HG02852 (cell line): Measurements from ENCODE around the gene KCTD3.

Experiments
- ATAC-seq: cut with Tn5 transposase; IDR thresholded peaks from one replicate; pipeline ENCODE4 v1.9.1; 2021; ENCODE audit warnings: mild to moderate bottlenecking, moderate library complexity; ENCODE audit not compliant: unreplicated experiment

Gene KCTD3

GRCh38 chr1:215605011-215605621 is 38.0 kb downstream of the KCTD3 start:
- ATAC-seq, result no peak

DNA sequence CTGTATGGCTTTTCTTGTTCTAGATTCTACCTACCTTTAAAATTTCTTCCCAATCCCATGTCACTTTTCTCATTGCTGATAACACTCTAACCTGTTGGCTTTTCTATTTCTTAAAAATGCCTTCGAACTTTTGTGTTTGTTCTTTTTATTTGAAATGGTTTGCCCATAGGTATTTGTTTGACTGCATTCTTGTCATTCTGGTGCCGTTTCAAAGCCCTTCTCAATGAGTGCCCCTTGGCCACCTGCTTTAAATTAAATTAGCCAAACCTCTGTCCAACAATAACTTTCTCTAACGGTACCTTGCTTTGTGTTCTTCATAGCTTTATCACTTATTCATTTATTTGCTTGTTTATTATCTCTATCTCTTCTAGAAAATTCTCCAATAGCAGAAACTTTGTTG is 38.9 kb downstream of the KCTD3 start:
- no peak for ATAC-seq

DNA sequence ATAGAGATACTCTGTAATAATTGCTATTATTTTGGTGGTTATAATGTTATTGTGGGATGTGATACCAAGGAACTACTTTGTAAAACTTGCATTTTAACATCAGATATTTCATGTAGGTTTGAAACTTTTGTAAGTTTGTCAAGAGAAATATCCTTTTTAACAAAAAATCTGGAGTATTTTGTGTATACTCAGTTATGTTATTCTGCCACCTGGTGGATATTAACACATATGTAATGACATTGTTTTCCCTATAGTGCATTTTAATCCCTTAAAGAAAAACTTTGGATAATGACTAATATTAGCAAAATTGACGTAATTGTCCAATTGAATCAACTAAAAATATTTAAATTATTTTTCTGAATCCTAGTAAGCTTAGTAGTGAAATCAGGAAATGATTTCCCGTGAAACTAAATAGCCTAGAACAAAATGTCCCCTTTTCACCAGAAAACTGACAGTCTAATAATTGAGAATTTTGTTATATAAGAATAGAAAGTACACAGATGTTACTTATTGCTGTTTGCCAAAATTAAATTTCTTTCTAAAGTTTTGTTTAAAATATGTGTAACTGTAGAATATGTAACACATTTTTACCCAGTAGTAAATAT is 39.6 kb downstream of the KCTD3 start:
- peak; percentile 55 for ATAC-seq

DNA sequence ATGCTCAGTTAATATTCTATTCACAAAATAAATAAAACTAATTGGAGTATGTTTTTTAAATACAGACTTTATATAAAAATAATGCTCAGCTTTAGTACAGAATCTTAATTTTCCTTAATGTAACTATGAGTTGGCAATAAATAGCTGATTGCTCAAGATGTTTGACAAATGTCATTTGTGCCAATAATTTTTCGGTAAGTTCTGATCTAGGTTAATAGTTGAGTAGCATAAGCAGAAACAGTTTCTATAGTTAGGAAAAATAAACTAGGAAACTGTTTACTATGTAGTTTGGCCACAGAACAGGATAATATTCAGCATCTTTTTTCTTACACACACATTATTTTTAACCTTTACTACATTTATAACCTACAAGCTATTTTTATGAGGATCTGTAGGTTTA is 40.3 kb downstream of the KCTD3 start:
- no peak for ATAC-seq

DNA sequence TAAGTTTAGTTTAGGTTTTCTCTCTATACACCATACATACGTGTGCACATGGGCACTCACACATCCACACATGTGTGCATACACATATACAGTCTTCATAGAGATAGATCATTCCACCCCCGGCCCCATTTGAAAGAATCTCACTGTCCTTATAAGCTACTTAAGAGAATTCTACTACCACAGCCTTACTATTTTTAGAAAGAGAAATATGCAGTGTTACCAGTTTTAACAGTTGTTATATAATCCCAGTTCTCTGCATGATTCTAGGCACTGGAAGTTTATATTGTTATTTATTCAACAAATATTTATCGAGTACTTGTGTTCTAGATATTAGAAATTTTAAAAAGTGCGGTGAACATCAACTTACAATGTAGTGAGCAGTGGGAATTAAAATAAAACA is 41.5 kb downstream of the KCTD3 start:
- no peak for ATAC-seq

DNA sequence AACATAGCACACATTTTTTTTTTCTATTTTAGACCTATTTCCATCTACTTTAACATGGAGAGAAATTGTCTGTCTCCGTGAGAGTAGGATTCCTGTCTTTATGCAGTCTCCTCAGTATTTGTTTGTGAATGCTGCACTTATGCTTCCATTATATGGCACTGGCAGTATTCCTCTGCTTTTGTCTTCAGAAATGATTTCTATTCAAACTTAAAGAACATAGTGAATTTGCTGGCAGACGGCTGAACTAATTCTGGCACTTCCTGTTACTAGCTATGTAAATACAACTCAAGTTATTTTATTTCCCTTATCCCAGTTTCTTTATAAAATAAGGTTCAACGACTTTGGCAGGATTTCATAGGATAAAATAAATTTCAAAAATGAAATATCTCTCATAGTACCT is 45.3 kb downstream of the KCTD3 start:
- ATAC-seq, result no peak

DNA sequence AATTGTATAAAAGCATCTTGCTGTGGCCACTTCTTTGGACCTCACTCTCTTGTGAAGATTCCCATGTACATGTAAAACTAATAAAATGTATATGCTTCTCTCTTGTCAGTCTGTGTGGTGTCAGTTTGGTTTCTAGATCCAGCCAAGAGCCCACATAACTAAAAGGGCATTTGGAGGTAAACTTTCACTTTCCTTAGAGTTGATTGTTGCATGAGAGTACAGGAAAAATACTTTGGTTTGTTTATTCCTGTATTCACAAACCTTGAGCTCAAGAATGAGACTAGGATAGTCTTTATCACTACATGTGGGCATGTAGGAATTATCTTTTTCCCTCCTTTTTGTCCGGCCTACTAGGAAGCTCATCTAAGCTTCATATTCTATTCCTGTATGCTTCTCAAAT is 50.9 kb downstream of the KCTD3 start:
- ATAC-seq, result peak; percentile 64

- ATAC-seq, result no peak
Observed at GRCh38 chr1:215623162-215623561, 56.1 kb downstream of the KCTD3 start.

DNA sequence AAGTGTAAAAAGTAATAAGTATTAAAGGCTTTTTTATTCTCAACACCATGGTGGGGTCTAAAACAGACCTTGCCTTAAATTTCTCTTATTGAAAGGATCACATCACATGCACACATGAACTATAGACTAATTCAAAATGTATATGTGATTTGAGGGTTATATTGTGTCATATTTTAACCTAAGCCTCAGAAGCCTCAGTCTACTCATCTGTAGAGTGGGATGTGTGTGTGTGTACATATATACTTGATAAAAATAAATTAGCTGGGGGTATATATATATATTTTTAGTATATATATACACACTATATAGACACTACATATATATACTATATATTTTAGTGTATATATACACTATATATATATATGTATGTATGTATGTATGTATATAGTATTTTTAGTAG is 58.8 kb downstream of the KCTD3 start:
- no peak for ATAC-seq

DNA sequence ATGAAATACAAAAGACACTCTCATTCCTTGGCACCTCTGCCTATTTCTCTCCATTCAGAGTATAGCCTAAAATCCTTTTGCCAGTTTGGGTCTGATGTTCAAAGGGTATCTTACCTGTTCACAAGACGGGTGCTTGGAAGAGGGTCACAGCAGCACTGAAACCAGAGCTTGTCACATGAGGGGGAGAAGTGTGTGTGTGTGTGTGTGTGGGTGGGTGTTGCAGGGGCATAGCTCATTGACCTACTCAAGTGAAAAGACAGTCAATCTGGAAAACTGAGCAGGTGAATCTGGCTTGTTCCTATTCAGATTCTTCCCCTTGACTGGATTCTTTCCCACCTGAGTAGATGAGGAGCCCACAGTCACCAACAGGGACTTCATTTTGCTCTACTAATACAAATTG is 63.9 kb downstream of the KCTD3 start:
- no peak for ATAC-seq

DNA sequence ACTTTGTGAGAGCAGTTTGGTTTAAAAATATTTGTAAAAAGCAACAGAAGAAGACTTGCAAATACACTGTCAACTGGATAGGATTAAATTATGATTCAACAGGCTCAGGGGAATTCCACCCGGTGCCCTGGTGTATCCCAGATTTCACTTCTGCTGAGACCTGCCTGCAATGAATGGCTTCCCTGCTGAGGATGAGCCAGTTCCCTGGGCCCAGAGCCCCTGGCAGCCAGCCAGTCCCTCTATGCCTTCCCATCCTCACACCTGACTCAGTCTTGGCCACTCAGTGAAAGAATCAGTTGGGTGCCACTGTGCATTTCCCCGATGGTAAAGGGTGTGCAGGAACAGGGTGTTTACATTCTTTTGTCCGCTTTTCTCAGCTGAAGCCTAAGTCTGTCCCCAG is 64.4 kb downstream of the KCTD3 start:
- ATAC-seq, result no peak

DNA sequence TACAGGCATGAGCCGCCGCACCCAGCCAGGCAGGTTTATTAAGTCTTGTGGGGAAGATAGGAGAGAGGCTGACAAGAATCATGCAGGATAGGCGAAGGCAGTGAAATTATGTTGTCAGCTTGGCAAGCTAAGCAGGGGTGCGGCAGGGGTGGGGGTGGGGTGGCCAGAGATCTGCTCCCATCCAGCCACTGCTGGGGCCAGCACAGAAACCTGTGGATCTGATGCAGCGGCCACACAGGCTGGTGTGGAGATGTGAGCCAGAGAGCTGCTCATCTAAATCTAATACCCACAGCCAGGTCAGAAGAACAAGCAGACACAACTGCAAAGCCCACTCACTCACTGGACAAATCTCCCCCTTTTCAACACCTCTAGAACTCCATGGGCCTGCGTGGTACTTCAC is 68.7 kb downstream of the KCTD3 start:
- no peak for ATAC-seq

- ATAC-seq, result no peak
Observed at GRCh38 chr1:215636258-215636965, 69.3 kb downstream of the KCTD3 start.

- ATAC-seq, result no peak
Observed at GRCh38 chr1:215637041-215637573, 70.0 kb downstream of the KCTD3 start.

DNA sequence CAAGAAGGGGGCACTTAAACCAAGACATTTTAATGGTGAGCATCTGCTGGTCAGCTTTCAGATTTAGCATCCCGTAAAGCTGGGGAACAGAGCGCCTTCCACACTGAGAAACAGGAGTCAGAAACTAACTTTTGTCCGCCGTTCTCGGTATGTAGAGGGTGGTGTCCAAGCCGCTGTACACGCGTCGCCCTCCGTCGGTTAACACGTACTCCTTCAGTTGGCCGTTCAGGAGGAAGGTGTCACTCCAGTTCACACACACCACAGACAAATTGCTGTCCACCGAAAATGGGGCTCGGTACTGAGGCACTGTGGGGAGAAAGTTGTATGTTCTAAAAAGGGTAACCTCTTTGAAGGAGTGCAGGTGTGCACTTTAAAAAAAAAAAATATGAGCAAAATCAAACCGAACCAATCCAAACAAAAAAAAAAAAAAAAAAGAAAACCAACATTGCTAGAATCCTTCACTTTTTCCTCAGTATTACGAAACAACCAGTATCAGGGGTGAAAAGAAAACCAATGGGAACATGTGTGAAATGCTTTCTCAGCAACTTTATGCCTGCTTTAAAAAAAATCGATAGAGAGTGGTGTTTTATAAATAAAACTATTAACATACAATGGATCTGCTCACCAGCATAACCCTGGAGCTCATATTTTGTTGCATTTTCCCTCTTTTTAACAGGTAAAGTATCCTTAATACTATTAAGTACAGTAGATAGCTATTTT is 73.5 kb downstream of the KCTD3 start:
- no peak for ATAC-seq

DNA sequence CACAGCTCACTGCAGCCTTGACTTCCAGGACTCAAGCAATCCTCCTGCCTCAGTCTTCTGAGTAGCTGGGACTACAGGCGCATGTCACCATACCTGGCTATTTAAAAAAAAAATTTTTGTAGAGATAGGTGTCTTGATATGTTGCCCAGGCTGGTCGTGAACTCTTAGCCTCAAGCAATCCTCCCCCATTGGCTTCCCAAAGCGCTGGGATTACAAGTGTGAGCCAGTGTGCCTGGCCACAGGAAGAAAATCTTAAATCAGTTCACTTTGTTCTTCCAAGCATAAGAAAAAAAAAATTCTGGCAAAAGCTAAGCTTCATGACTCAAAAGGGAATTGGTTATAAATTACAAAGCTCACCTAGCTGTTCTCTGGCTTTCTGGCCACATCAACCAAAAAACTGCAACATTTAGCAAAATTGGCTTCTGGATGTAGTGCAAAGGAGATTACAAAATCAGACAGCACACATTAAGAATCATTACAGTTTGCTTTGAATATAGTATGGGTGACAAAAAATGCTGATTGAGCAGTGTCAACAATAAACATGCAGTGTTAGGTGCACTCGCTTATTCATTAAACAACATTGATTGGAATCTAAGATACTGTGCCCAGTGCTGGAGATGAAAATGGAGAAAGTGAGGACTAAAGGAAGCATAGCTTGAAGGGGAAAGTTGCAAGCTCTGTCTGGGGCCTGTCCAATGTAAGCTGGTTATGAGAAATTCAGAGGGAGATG is 76.7 kb downstream of the KCTD3 start:
- ATAC-seq, result no peak

GRCh38 chr1:215645182-215645581 is 78.1 kb downstream of the KCTD3 start:
- no peak for ATAC-seq

- ATAC-seq, result no peak
Observed at GRCh38 chr1:215645861-215646260, 78.8 kb downstream of the KCTD3 start.

GRCh38 chr1:215647738-215648137 is 80.6 kb downstream of the KCTD3 start:
- no peak for ATAC-seq

DNA sequence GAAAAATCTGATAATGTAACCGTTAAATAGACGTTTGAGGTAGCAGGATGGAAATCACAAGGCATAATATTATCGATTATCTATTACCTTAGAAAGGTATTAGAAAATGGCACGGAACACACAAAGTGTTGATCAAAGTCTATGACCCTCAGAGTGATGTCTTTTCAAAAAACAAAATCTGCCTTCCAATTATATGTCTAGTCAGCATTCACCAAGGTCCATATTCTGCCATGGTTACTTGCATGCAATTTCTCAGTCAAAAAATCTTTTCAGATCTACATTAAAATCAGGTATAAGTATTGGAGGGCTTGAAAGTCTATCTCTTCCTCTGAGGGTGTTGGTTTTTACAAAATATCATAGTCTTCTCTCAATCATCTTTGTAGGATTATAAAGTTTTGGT is 81.9 kb downstream of the KCTD3 start:
- ATAC-seq, result no peak
